Nephron (organoid): ENCODE measurements around the gene MINDY2.

Source experiments
- H3K27ac Mint-ChIP-seq, 3 experiments: 2 replicates each; pipeline ENCODE4 v1.8.0; 2020; ENCODE audit warnings: mixed read lengths in 3 of 3, mild to moderate bottlenecking in 2 of 3, moderate library complexity in 1 of 3
- H3K27me3 Mint-ChIP-seq: 2 replicates; pipeline ENCODE4 v1.8.0; 2021; ENCODE audit warnings: low read depth, mild to moderate bottlenecking, moderate library complexity, mixed read lengths
- H3K36me3 Mint-ChIP-seq: 2 replicates; pipeline ENCODE4 v1.8.0; 2020; ENCODE audit warnings: low read depth, mixed read lengths
- H3K4me1 Mint-ChIP-seq: 2 replicates; pipeline ENCODE4 v1.8.0; 2020; ENCODE audit warnings: mixed read lengths
- H3K4me3 Mint-ChIP-seq, 3 experiments: 2 replicates each; pipeline ENCODE4 v1.8.0; 2020; ENCODE audit warnings: mild to moderate bottlenecking in 3 of 3, mixed read lengths in 3 of 3, moderate library complexity in 2 of 3
- H3K9me3 Mint-ChIP-seq: 2 replicates; pipeline ENCODE4 v1.8.0; 2020; ENCODE audit warnings: mixed read lengths
- TF ChIP-seq, protein P1 (sequence below), 3 experiments: fragments of 200-600 bp; sonication (generic); IDR thresholded peaks; one replicate each; pipeline ENCODE4 v1.5.0; 2021; ENCODE audit warnings: antibody characterized with exemption in 3 of 3; ENCODE audit not compliant: unreplicated experiment in 3 of 3

MINDY2 gene

DNA sequence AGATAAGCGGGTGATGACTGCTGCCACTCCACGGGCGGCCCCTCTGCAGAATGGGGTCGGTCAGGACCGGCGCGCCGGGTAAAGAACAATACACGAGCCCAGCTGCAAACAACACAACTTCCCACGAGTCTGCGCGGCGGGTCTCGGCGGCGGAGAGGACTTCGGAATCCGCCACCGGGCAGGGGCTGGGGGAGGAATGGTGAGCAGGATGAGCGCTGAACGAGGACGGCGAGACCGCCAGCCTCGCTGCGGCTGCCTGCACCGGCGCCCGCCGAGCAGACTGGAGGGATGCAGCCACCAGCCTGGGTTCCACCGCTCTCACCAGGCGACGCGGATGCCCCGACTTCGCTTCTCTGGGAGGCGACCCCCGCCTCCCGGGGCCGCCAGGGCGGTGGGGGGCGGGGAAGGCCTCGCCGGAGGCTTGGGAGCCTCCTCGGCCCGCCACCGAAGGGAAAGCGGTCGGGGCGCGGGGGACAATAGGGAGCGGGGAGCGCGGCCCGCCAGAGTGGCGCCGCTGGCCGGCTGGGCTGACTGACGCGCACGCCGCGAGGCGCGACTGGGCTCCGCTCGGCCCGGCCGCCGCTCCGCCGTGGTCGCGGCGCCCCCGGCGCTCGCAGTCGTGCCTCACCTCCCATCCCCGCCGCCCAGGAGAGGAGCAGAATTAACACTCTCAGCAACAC, 22.1 kb upstream of the MINDY2 start:
- H3K4me3 Mint-ChIP-seq, result peak overlapping the region; percentile 99
- no peaks in the 10 kb centered on the region for H3K27me3 Mint-ChIP-seq
- peak overlapping the region; percentile 89 to 98 (median 98) for H3K27ac Mint-ChIP-seq
- TF ChIP-seq, protein P1, sequence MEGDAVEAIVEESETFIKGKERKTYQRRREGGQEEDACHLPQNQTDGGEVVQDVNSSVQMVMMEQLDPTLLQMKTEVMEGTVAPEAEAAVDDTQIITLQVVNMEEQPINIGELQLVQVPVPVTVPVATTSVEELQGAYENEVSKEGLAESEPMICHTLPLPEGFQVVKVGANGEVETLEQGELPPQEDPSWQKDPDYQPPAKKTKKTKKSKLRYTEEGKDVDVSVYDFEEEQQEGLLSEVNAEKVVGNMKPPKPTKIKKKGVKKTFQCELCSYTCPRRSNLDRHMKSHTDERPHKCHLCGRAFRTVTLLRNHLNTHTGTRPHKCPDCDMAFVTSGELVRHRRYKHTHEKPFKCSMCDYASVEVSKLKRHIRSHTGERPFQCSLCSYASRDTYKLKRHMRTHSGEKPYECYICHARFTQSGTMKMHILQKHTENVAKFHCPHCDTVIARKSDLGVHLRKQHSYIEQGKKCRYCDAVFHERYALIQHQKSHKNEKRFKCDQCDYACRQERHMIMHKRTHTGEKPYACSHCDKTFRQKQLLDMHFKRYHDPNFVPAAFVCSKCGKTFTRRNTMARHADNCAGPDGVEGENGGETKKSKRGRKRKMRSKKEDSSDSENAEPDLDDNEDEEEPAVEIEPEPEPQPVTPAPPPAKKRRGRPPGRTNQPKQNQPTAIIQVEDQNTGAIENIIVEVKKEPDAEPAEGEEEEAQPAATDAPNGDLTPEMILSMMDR (IDR thresholded peaks at IDR 0.05; ENCODE audit: unreplicated experiment in 3 of 3), result no peak
- H3K9me3 Mint-ChIP-seq, result no peaks in the 10 kb centered on the region
- H3K36me3 Mint-ChIP-seq, result no peaks in the 10 kb centered on the region
- peaks cover 25% of the 10 kb centered on the region for H3K4me1 Mint-ChIP-seq

DNA sequence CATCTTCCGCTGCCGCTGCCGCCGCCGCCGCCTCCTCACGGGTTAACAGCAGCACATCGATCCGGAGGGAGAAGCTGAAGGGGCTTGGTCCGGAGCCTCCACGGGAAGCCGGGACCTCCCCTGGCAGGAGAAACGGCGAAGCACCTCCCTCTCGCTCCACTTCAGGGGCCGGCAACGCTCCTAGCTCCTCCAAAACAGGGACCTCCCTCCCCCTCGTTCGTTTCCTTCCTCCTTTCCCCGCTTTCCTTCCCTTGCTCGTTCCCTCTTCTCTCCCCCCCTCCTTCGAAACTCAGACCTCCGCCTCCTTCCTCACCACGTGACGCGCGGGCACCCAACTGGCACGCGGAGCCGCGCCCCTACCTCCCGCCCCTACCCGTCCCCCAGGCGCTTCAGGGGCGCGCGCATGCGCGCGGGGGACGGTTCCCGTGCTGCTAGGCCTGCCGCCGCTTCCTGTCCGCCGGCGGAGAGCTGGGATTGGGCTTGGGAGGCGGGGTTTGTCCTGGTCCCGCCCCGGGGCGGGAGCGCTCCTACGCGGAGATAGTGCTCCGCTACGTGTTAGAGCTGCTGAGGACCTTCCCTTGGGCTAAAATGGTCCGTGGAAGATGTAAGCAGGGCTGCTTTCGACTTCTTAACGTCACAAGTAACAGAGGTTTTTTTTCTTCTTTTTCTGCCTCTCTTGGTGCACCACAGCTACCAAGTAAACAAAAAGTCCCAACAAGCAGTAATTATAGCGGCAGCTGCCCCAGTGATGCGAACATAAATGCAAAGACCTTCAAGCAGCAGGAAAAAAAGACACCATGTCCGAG, 21.4 kb upstream of the MINDY2 start, which contains the start of gene ADAM10:
Gene ADAM10, minus strand, starts transcription at position 176 of the 806 bp plus-strand sequence. Its CDS starts 173 bp downstream, at position 3.
- Mint-ChIP-seq H3K27me3 (no peaks in the 10 kb centered on the region), H3K27ac (peak within 1 kb of the TSS; percentile 89 to 98 (median 98)), H3K4me3 (peak within 1 kb of the TSS; percentile 99), H3K36me3 (no peaks in the 10 kb centered on the region), H3K4me1 (peaks cover 23% of the 10 kb centered on the region), H3K9me3 (no peaks in the 10 kb centered on the region)
- TF ChIP-seq, protein P1 (IDR thresholded peaks at IDR 0.05; ENCODE audit: unreplicated experiment in 3 of 3), result no peak

DNA sequence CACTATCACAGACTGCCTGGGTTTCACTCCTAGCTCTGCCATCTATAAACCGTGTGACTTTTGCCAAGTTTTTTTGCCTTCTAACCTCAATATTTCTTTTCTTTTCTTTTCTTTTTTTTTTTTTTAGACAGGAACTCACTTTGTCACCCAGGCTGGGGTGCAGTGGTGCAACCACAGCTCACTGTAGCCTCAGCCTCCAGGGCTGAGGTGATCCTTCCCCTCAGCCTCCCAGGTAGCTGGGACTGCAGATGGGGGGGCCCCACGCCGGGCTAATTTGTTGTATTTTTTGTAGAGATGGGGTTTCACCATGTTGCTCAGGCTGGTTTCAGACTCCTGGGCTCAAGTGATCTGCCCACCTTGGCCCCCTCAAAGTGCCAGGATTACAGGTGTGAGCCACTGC, 18.4 kb upstream of the MINDY2 start:
- Mint-ChIP-seq H3K4me1 (peaks cover 13% of the 10 kb centered on the region), H3K36me3 (no peaks in the 10 kb centered on the region), H3K27ac (no peak overlapping the region), H3K9me3 (no peaks in the 10 kb centered on the region), H3K27me3 (no peaks in the 10 kb centered on the region), H3K4me3 (no peak overlapping the region)
- TF ChIP-seq, protein P1 (IDR thresholded peaks at IDR 0.05; ENCODE audit: unreplicated experiment in 3 of 3), result no peak

DNA sequence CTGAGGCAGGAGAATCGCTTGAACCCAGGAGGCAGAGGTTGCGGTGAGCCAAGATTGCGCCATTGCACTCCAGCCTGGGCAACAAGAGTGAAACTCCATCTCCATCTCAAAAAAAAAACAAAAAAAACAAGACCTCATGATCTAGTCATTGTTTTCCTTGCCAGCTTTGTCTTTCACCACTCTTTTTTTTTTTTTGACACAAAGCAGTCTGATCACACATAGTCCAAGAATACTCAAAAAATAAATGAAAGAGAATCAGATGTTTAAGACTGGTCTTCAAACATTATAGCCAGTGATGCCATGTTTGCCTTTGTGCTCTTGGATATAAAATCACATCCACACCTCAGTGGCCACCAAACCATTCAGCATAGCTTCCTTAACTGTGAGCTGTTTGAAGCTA, 15.8 kb upstream of the MINDY2 start:
- Mint-ChIP-seq H3K9me3 (no peaks in the 10 kb centered on the region), H3K4me1 (peaks cover 3% of the 10 kb centered on the region), H3K4me3 (no peak overlapping the region), H3K36me3 (no peaks in the 10 kb centered on the region), H3K27ac (no peak overlapping the region), H3K27me3 (no peaks in the 10 kb centered on the region)
- TF ChIP-seq, protein P1 (IDR thresholded peaks at IDR 0.05; ENCODE audit: unreplicated experiment in 3 of 3), result no peak

DNA sequence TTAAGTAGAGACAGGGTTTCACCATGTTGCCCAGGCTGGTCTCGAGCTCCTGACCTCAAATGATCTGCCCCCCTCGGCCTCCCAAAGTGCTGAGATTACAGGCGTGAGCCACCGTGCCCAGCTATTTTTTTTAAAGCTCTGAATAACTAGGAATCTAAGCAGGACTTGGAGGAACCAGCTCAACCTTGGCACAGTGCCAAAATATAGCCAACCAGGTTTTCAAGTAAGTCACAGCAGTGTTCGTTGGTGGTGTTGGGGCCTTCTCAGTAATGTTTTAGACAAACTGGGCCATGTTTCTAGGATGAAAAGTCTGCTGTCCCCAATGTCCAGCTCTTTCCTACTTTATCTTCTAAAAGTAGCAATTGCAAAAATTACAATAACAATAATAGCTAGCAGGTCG, 15.1 kb upstream of the MINDY2 start:
- no peaks in the 10 kb centered on the region for H3K9me3 Mint-ChIP-seq
- no peaks in the 10 kb centered on the region for H3K27me3 Mint-ChIP-seq
- TF ChIP-seq, protein P1 (IDR thresholded peaks at IDR 0.05; ENCODE audit: unreplicated experiment in 3 of 3), result no peak
- no peaks in the 10 kb centered on the region for H3K36me3 Mint-ChIP-seq
- no peak overlapping the region for H3K4me3 Mint-ChIP-seq
- H3K4me1 Mint-ChIP-seq, result no peaks in the 10 kb centered on the region
- no peak overlapping the region for H3K27ac Mint-ChIP-seq
